Lung (tissue), 12 donors: ENCODE measurements around the gene STAM2. TPM values are rescaled to one million over a fixed set of nuclear protein-coding genes. Genes with fewer than 3 reads are reported as not detected.

Source experiments
- ATAC-seq: fragments of 200-7000 bp; cut with Tn5 transposase; one replicate; pipeline ENCODE4 v1.9.1; 2020; ENCODE audit warnings: moderate number of reproducible peaks; ENCODE audit not compliant: insufficient read depth, low FRiP score
- DNase-seq, 3 donors: peaks; one replicate each; pipeline ENCODE4 v3.0.0-alpha.2; 2013 to 2017
- H3K27ac ChIP-seq, 2 donors: one replicate each; pipeline ENCODE4 v1.5.1; 2013; ENCODE audit warnings: mild to moderate bottlenecking in 2 of 2, moderate library complexity in 2 of 2, control low read depth in 1 of 2, inconsistent platforms in 1 of 2, low read depth in 1 of 2, low read length in 1 of 2
- H3K27me3 ChIP-seq, 3 donors: one replicate each; pipeline ENCODE4 v1.5.1; 2013; ENCODE audit warnings: low read length in 2 of 3; ENCODE audit not compliant: control insufficient read depth in 3 of 3, insufficient read depth in 3 of 3
- H3K36me3 ChIP-seq, 4 donors: one replicate each; pipeline ENCODE4 v1.5.1; 2013; ENCODE audit warnings: low read length in 4 of 4, mild to moderate bottlenecking in 1 of 4, moderate library complexity in 1 of 4; ENCODE audit not compliant: control insufficient read depth in 4 of 4, insufficient read depth in 4 of 4
- H3K4me1 ChIP-seq, 5 donors: one replicate each; pipeline ENCODE4 v1.5.1; 2013; ENCODE audit warnings: low read length in 5 of 5, mild to moderate bottlenecking in 2 of 5, moderate library complexity in 1 of 5; ENCODE audit not compliant: control insufficient read depth in 5 of 5, insufficient read depth in 5 of 5
- H3K4me3 ChIP-seq: one replicate; pipeline ENCODE4 v1.5.1; 2013; ENCODE audit warnings: mild to moderate bottlenecking, control low read depth, moderate library complexity
- H3K9ac ChIP-seq, 2 donors: one replicate each; pipeline ENCODE4 v1.5.1; 2013; ENCODE audit warnings: low read length in 2 of 2, control low read depth in 1 of 2; ENCODE audit not compliant: insufficient read depth in 1 of 2
- H3K9me3 ChIP-seq, 4 donors: one replicate each; pipeline ENCODE4 v1.5.1; 2013; ENCODE audit warnings: low read length in 3 of 4, mild to moderate bottlenecking in 1 of 4, moderate library complexity in 1 of 4; ENCODE audit not compliant: control insufficient read depth in 4 of 4, insufficient read depth in 3 of 4
- CTCF ChIP-seq: IDR thresholded peaks from 2 replicates; pipeline ENCODE4 v1.5.1; 2012; ENCODE audit warnings: mild to moderate bottlenecking; ENCODE audit errors: control extremely low read depth, extremely low read depth
- WGBS, 2 donors: extraction: QIAGEN DNeasy Blood & Tissue Kit; methylation state at CpG; one replicate each; pipeline ENCODE4 v1.1.7; 2013; 5-methylcytosine and 5-hydroxymethylcytosine counted together
- polyA plus RNA-seq, 2 donors: library from polyadenylated mRNA; stranded (reverse); fragments of 200-250 nt; gene quantifications; one replicate each; pipeline ENCODE4 v1.2.1, GENCODE V29; 2013
- total RNA-seq, 2 donors: library from RNA; depleted of rRNA in 1 of 2; stranded (reverse); fragments of >200 nt in 1 of 2; gene quantifications; one replicate each; pipeline ENCODE4 v1.2.1, GENCODE V29; 2014 to 2021
- donor health status: control.
- donor health status: control.
- donor health status: Bipolar disorder and iron deficiency.
- donor health status: healthy.
- donor health status: DM: yes; HTN: yes; CAD: no.

STAM2 gene
- total and polyA plus RNA-seq, 4 donors: 8.0 to 62.1 (median 24.1) TPM

GRCh38 chr2:152089238-152089637 is 86.3 kb downstream of the STAM2 start:
- no peak for DNase-seq
- Histone ChIP-seq H3K27ac (no peak overlapping the region), H3K4me1 (peaks cover 0 to 1% (median 0%) of the 10 kb centered on the region in 5 donors), H3K36me3 (no peaks in the 10 kb centered on the region), H3K9ac (no peak overlapping the region), H3K9me3 (no peaks in the 10 kb centered on the region), H3K27me3 (no peaks in the 10 kb centered on the region), H3K4me3 (no peak overlapping the region)
- WGBS, 2 donors: 21 to 46% methylated on average over 2 of the region's 2 CpGs
- TF ChIP-seq CTCF: no peak
- ATAC-seq: no peak

- no peak for TF ChIP-seq CTCF
- WGBS, 2 donors: 70 to 79% methylated on average over 3 of the region's 3 CpGs
- ATAC-seq (no peak), DNase-seq (no peak)
- Histone ChIP-seq H3K36me3 (no peaks in the 10 kb centered on the region), H3K4me1 (peaks cover 0 to 1% (median 0%) of the 10 kb centered on the region in 5 donors), H3K27ac (no peak overlapping the region), H3K4me3 (no peak overlapping the region), H3K9ac (no peak overlapping the region), H3K9me3 (no peaks in the 10 kb centered on the region), H3K27me3 (no peaks in the 10 kb centered on the region)
These were observed 87.6 kb downstream of the STAM2 start for GRCh38 chr2:152088006-152088405.

- no peaks in the 10 kb centered on the region for H3K36me3 ChIP-seq
These were observed 89.3 kb downstream of the STAM2 start for GRCh38 chr2:152086231-152086630.

More at GRCh38 chr2:152086231-152086630, 89.3 kb downstream of the STAM2 start:
- ATAC-seq (no peak), DNase-seq (no peak)
- Histone ChIP-seq H3K4me3 (no peak overlapping the region), H3K27me3 (no peaks in the 10 kb centered on the region), H3K9ac (no peak overlapping the region), H3K9me3 (no peaks in the 10 kb centered on the region), H3K27ac (no peak overlapping the region), H3K4me1 (peaks cover 0 to 1% (median 0%) of the 10 kb centered on the region in 5 donors)
- 93 to 97% methylated on average over 2 of the region's 2 CpGs for WGBS, 2 donors
- no peak for TF ChIP-seq CTCF
